A549 (cell line): ENCODE results near the gene GALT. TPM values are rescaled to one million over a fixed set of nuclear protein-coding genes. Genes with fewer than 3 reads are reported as not detected.

Experiments
- ATAC-seq, 2 experiments: fragments of 200-7000 bp in 1 of 2; fragments of >200 bp in 1 of 2; cut with Nextera tagmentation in 1 of 2; cut with Tn5 transposase in 1 of 2; 3 replicates each; pipeline versions ENCODE4 v1.8.0 to v1.9.1; 2018 to 2020; ENCODE audit warnings: mild to moderate bottlenecking in 1 of 2, moderate library complexity in 1 of 2
- CTCF ChIA-PET: fragments of 300-600 bp; sonication (Branson Sonifier 250); formaldehyde crosslinking; extraction: SDS; loops from one replicate; lab custom pipeline; 2021; ENCODE audit warnings: antibody characterized with exemption, inconsistent platforms; lab: Yijun Ruan, JAX
- POLR2A ChIA-PET: fragments of 350-600 bp; formaldehyde crosslinking; extraction: SDS; loops from one replicate; lab custom pipeline; 2021; ENCODE audit warnings: antibody characterized with exemption, inconsistent platforms; lab: Yijun Ruan, JAX
- DNase-seq, 2 experiments: peaks; one replicate each; pipeline versions ENCODE4 v3.0.0 to v3.0.0-alpha.2; 2011 to 2016; ENCODE audit warnings: low read depth in 1 of 2, low spot score in 1 of 2
- FAIRE-seq: peaks from 2 replicates; lab custom pipeline; 2011; peaks lifted over from hg19 to GRCh38; lab: Jason Lieb, UNC
- H3K27ac ChIP-seq, 2 experiments: fragments of >200 bp; sonication (Bioruptor Twin); formaldehyde crosslinking; 3 replicates each; pipeline ENCODE4 v1.5.1; 2016 to 2017
- H3K4me1 ChIP-seq: fragments of >200 bp; sonication (Bioruptor Twin); formaldehyde crosslinking; 3 replicates; pipeline ENCODE4 v1.6.1; 2016
- H3K4me2 ChIP-seq: fragments of >200 bp; sonication (Bioruptor Twin); formaldehyde crosslinking; 3 replicates; pipeline ENCODE4 v1.6.1; 2016
- H3K4me3 ChIP-seq: fragments of >200 bp; sonication (Bioruptor Twin); formaldehyde crosslinking; 3 replicates; pipeline ENCODE4 v1.5.1; 2016
- H3K9me3 ChIP-seq: fragments of >200 bp; sonication (Bioruptor Twin); formaldehyde crosslinking; 3 replicates; pipeline ENCODE4 v1.6.1; 2016
- CEBPB ChIP-seq, 2 experiments: fragments of >200 bp in 1 of 2; sonication (Bioruptor Twin) in 1 of 2; formaldehyde crosslinking in 1 of 2; IDR thresholded peaks; 2 replicates each; pipeline ENCODE4 v1.6.1; 2012 to 2016
- CHD4 ChIP-seq: fragments of 200-600 bp; sonication (generic); IDR thresholded peaks from 2 replicates; pipeline ENCODE4 v1.6.1; 2016; ENCODE audit warnings: antibody characterized with exemption, mild to moderate bottlenecking, borderline replicate concordance
- ESRRA ChIP-seq: fragments of 150-350 bp; IDR thresholded peaks from 2 replicates; pipeline ENCODE4 v1.6.1; 2014; ENCODE audit warnings: mild to moderate bottlenecking, low read length, borderline replicate concordance
- HDAC2 ChIP-seq: fragments of 200-600 bp; sonication (generic); IDR thresholded peaks from 2 replicates; pipeline ENCODE4 v1.6.1; 2016
- HES2 ChIP-seq: fragments of >200 bp; sonication (Bioruptor Twin); formaldehyde crosslinking; IDR thresholded peaks from 2 replicates; pipeline ENCODE4 v1.6.1; 2016
- HEYL ChIP-seq: fragments of 250-450 bp; sonication (Bioruptor Pico); IDR thresholded peaks from 2 replicates; pipeline ENCODE4 v1.8.0; 2021; ENCODE audit warnings: mild to moderate bottlenecking, moderate library complexity
- HMGXB4 ChIP-seq: fragments of 250-450 bp; sonication (Bioruptor Pico); IDR thresholded peaks from 2 replicates; pipeline ENCODE4 v1.5.0; 2021; ENCODE audit warnings: mild to moderate bottlenecking, moderate library complexity, borderline replicate concordance
- HOXA7 ChIP-seq: fragments of 250-450 bp; sonication (Bioruptor Pico); IDR thresholded peaks from 2 replicates; pipeline ENCODE4 v1.5.0; 2020; ENCODE audit warnings: mild to moderate bottlenecking, moderate library complexity
- HOXB13 ChIP-seq: fragments of 250-450 bp; sonication (Bioruptor Pico); IDR thresholded peaks from 2 replicates; pipeline ENCODE4 v1.5.0; 2020; ENCODE audit warnings: low read depth, mild to moderate bottlenecking, moderate library complexity
- JUN ChIP-seq, 2 experiments: fragments of >200 bp; sonication (Bioruptor Twin); formaldehyde crosslinking; IDR thresholded peaks; 2 replicates in 1 of 2; 3 replicates in 1 of 2; pipeline ENCODE4 v1.6.1; 2016 to 2017
- MAFK ChIP-seq: fragments of 450-650 bp; IDR thresholded peaks from 2 replicates; pipeline ENCODE4 v1.6.1; 2014; ENCODE audit not compliant: partially characterized antibody
- MAX ChIP-seq: IDR thresholded peaks from 2 replicates; pipeline ENCODE4 v1.6.1; 2012
- MAZ ChIP-seq: fragments of 150-350 bp; IDR thresholded peaks from 2 replicates; pipeline ENCODE4 v1.6.1; 2014; ENCODE audit warnings: antibody characterized with exemption, low read depth, low read length, borderline replicate concordance
- MYC ChIP-seq: IDR thresholded peaks from 2 replicates; pipeline ENCODE4 v1.6.1; 2012; ENCODE audit warnings: mild to moderate bottlenecking, inconsistent platforms, low read length, improper control_type of control experiment, borderline replicate concordance
- NPAS2 ChIP-seq: fragments of 250-450 bp; sonication (Bioruptor Pico); IDR thresholded peaks from 2 replicates; pipeline ENCODE4 v1.8.0; 2022; ENCODE audit warnings: mild to moderate bottlenecking, moderate library complexity, borderline replicate concordance
- PHF8 ChIP-seq: fragments of 200-600 bp; sonication (generic); IDR thresholded peaks from 2 replicates; pipeline ENCODE4 v1.6.1; 2016; ENCODE audit warnings: low read depth, mild to moderate bottlenecking, antibody characterized with exemption, moderate library complexity, borderline replicate concordance
- SMC3 ChIP-seq: fragments of >200 bp; sonication (Bioruptor Twin); formaldehyde crosslinking; IDR thresholded peaks from 3 replicates; pipeline ENCODE4 v1.6.1; 2018; ENCODE audit warnings: inconsistent platforms
- USF2 ChIP-seq: fragments of 450-650 bp; IDR thresholded peaks from 2 replicates; pipeline ENCODE4 v1.6.1; 2014; ENCODE audit warnings: antibody characterized with exemption
- ZFP36 ChIP-seq: fragments of 450-650 bp; IDR thresholded peaks from 2 replicates; pipeline ENCODE4 v1.6.1; 2014; ENCODE audit warnings: borderline replicate concordance; ENCODE audit not compliant: partially characterized antibody
- WGBS: methylation state at CpG from one replicate; pipeline ENCODE4 v1.1.6; 2017; ENCODE audit errors: missing lambda C conversion rate; 5-methylcytosine and 5-hydroxymethylcytosine counted together
- polyA plus RNA-seq, 4 experiments: library from polyadenylated mRNA; depleted of rRNA in 3 of 4; stranded (reverse); fragments of >200 nt; fragmentation: RNase III in 1 of 4; extraction: RNeasy Plus Mini Kit Qiagen cat#74134 plus additional on column Dnase treatment in 1 of 4; gene quantifications; 2 replicates in 3 of 4; 3 replicates in 1 of 4; pipeline ENCODE4 v1.2.3, GENCODE V29; 2011 to 2017

The GALT gene
- polyA plus RNA-seq, 2 of the 4 experiments (the other 2 are of a cell fraction), result 19.0 to 28.4 TPM

GRCh38 chr9:34650816-34651215, 4.3 kb downstream of the GALT start:
- Histone ChIP-seq H3K4me3 (no peak overlapping the region), H3K4me2 (peak overlapping the region; percentile 76; the same call in 2 of the 3 replicates), H3K4me1 (peaks cover 33% of the 10 kb centered on the region), H3K27ac (no peak overlapping the region; a peak in 1 of 6 replicates), H3K9me3 (no peaks in the 10 kb centered on the region)
- ChIA-PET CTCF (interaction anchor here (0.7 to 22.6 kb wide), 6 partner anchors 10 to 59 kb away, joined by 3 to 288 read pairs (median 9); partner anchors contain the start of genes CCL27 and SIGMAR1), POLR2A (interaction anchor here (1.8 to 2.1 kb wide), 2 partner anchors 13 to 14 kb away, joined by 6 to 8 read pairs; partner anchors contain the start of gene SIGMAR1)
- FAIRE-seq (no peak), ATAC-seq (no peak), DNase-seq (no peak)
- TF ChIP-seq JUN (IDR thresholded peaks at IDR 0.05) (no peak), PHF8 (no peak), NPAS2 (CRISPR knock-in tag) (no peak), MAX (no peak), CEBPB (IDR thresholded peaks at IDR 0.05) (no peak), HES2 (no peak), SMC3 (no peak), HOXB13 (CRISPR knock-in tag) (no peak), USF2 (no peak)
- 94% methylated on average over 4 of the region's 5 CpGs for WGBS

- DNase-seq (no peak), ATAC-seq (no peak), FAIRE-seq (no peak)
- Histone ChIP-seq H3K9me3 (no peaks in the 10 kb centered on the region), H3K4me3 (peak overlapping the region; percentile 37), H3K4me1 (peaks cover 28% of the 10 kb centered on the region), H3K27ac (peak overlapping the region; percentile 77 to 89), H3K4me2 (peak overlapping the region; percentile 76)
- WGBS, result 56% methylated on average over 4 of the region's 4 CpGs
- POLR2A ChIA-PET, result interaction anchor here (1.0 to 2.1 kb wide), 3 partner anchors 11 to 14 kb away, joined by 3 to 8 read pairs (median 6); partner anchors contain the start of genes CCL27 and SIGMAR1
- CTCF ChIA-PET, result interaction anchor here (0.9 to 22.6 kb wide), 5 partner anchors 10 to 51 kb away, joined by 3 to 288 read pairs (median 14); partner anchors contain the start of genes CCL27 and SIGMAR1
- TF ChIP-seq MAFK (no peak), CEBPB (IDR thresholded peaks at IDR 0.05) (no peak), MYC (no peak), CHD4 (no peak), HMGXB4 (no peak), HDAC2 (no peak), MAZ (no peak), ESRRA (no peak), ZFP36 (no peak), HEYL (CRISPR knock-in tag) (no peak), HOXA7 (CRISPR knock-in tag) (no peak), PHF8 (no peak), HOXB13 (CRISPR knock-in tag) (no peak)
Observed at GRCh38 chr9:34651321-34651720, 4.8 kb downstream of the GALT start.
